ENCODE measurements around the gene HIRA. TPM values are rescaled to one million over a fixed set of nuclear protein-coding genes. Genes with fewer than 3 reads are reported as not detected.

Gene HIRA
- total and polyA plus RNA-seq, 4 donors = 4.1 to 32.5 (median 23.0) TPM

DNA sequence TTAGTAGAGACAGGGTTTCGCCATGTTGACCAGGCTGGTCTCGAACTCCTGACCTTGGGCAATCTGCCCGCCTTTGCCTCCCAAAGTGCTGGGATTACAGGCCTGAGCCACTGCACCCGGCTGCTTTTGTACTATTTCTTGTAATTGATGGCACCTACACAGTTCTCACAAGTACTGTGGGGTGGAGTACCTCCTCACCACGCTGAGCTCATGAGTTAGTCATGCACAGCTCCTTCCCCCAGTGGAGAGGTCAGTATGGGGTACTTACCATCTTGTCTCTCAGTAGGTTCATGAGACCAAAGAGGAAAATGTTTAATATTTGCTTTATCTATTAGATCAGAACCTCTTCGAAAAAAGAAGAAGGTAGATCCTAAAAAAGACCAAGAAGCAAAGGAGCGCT, 2.9 kb upstream of the HIRA start:
- H3K36me3 ChIP-seq (ENCODE audit: control insufficient read depth in 4 of 4, insufficient read depth in 3 of 4, low read depth in 1 of 4, low read length in 3 of 4) = peaks cover 3 to 16% (median 11%) of the 10 kb centered on the region in 4 donors
- H3K27ac ChIP-seq (ENCODE audit: low read depth in 1 of 2, low read length in 2 of 2) = no peak overlapping the region
- no peaks in the 10 kb centered on the region for H3K9me3 ChIP-seq (ENCODE audit: control insufficient read depth in 4 of 4, low read length in 3 of 4)
- peaks cover 0 to 24% (median 20%) of the 10 kb centered on the region in 4 donors for H3K4me1 ChIP-seq (ENCODE audit: control insufficient read depth in 4 of 4, insufficient read depth in 4 of 4, low read length in 3 of 4)
- TF ChIP-seq YY1 (IDR thresholded peaks at IDR 0.05) (no peak), FOXA2 (IDR thresholded peaks at IDR 0.05) (no peak), HNF4A (conservative IDR thresholded peaks at IDR 0.05) (no peak), RXRA (IDR thresholded peaks at IDR 0.05) (no peak), NR2F2 (IDR thresholded peaks at IDR 0.05) (no peak), HNF4G (IDR thresholded peaks at IDR 0.05) (no peak), GABPA (IDR thresholded peaks at IDR 0.05 in 1 of 2, conservative IDR thresholded peaks at IDR 0.05 in 1 of 2) (no peak), JUND (IDR thresholded peaks at IDR 0.05) (no peak), RAD21 (IDR thresholded peaks at IDR 0.05) (no peak), SP1 (IDR thresholded peaks at IDR 0.05) (no peak), EGR1 (IDR thresholded peaks at IDR 0.05; ENCODE audit: low read depth in 2 of 2) (no peak), TAF1 (conservative IDR thresholded peaks at IDR 0.05) (no peak), FOXA1 (IDR thresholded peaks at IDR 0.05) (no peak)
- TF ChIP-seq, protein P1, sequence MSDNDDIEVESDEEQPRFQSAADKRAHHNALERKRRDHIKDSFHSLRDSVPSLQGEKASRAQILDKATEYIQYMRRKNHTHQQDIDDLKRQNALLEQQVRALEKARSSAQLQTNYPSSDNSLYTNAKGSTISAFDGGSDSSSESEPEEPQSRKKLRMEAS (IDR thresholded peaks at IDR 0.05) = no peak
- TF ChIP-seq, protein P2, sequence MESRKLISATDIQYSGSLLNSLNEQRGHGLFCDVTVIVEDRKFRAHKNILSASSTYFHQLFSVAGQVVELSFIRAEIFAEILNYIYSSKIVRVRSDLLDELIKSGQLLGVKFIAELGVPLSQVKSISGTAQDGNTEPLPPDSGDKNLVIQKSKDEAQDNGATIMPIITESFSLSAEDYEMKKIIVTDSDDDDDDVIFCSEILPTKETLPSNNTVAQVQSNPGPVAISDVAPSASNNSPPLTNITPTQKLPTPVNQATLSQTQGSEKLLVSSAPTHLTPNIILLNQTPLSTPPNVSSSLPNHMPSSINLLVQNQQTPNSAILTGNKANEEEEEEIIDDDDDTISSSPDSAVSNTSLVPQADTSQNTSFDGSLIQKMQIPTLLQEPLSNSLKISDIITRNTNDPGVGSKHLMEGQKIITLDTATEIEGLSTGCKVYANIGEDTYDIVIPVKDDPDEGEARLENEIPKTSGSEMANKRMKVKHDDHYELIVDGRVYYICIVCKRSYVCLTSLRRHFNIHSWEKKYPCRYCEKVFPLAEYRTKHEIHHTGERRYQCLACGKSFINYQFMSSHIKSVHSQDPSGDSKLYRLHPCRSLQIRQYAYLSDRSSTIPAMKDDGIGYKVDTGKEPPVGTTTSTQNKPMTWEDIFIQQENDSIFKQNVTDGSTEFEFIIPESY (IDR thresholded peaks at IDR 0.05) = no peak
- TF ChIP-seq, protein P3, sequence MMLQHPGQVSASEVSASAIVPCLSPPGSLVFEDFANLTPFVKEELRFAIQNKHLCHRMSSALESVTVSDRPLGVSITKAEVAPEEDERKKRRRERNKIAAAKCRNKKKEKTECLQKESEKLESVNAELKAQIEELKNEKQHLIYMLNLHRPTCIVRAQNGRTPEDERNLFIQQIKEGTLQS (IDR thresholded peaks at IDR 0.05) = no peak
- TF ChIP-seq, protein P4, sequence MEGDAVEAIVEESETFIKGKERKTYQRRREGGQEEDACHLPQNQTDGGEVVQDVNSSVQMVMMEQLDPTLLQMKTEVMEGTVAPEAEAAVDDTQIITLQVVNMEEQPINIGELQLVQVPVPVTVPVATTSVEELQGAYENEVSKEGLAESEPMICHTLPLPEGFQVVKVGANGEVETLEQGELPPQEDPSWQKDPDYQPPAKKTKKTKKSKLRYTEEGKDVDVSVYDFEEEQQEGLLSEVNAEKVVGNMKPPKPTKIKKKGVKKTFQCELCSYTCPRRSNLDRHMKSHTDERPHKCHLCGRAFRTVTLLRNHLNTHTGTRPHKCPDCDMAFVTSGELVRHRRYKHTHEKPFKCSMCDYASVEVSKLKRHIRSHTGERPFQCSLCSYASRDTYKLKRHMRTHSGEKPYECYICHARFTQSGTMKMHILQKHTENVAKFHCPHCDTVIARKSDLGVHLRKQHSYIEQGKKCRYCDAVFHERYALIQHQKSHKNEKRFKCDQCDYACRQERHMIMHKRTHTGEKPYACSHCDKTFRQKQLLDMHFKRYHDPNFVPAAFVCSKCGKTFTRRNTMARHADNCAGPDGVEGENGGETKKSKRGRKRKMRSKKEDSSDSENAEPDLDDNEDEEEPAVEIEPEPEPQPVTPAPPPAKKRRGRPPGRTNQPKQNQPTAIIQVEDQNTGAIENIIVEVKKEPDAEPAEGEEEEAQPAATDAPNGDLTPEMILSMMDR (IDR thresholded peaks at IDR 0.05; ENCODE audit: low read depth, low read length, missing input control) = no peak
- TF ChIP-seq, protein P5, sequence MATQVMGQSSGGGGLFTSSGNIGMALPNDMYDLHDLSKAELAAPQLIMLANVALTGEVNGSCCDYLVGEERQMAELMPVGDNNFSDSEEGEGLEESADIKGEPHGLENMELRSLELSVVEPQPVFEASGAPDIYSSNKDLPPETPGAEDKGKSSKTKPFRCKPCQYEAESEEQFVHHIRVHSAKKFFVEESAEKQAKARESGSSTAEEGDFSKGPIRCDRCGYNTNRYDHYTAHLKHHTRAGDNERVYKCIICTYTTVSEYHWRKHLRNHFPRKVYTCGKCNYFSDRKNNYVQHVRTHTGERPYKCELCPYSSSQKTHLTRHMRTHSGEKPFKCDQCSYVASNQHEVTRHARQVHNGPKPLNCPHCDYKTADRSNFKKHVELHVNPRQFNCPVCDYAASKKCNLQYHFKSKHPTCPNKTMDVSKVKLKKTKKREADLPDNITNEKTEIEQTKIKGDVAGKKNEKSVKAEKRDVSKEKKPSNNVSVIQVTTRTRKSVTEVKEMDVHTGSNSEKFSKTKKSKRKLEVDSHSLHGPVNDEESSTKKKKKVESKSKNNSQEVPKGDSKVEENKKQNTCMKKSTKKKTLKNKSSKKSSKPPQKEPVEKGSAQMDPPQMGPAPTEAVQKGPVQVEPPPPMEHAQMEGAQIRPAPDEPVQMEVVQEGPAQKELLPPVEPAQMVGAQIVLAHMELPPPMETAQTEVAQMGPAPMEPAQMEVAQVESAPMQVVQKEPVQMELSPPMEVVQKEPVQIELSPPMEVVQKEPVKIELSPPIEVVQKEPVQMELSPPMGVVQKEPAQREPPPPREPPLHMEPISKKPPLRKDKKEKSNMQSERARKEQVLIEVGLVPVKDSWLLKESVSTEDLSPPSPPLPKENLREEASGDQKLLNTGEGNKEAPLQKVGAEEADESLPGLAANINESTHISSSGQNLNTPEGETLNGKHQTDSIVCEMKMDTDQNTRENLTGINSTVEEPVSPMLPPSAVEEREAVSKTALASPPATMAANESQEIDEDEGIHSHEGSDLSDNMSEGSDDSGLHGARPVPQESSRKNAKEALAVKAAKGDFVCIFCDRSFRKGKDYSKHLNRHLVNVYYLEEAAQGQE (IDR thresholded peaks at IDR 0.05) = no peak
- no peak for DNase-seq (ENCODE audit: low spot score)
- H3K9ac ChIP-seq (ENCODE audit: low read depth in 1 of 2, low read length in 2 of 2) = no peak overlapping the region
- H3K27me3 ChIP-seq (ENCODE audit: control insufficient read depth in 4 of 4, insufficient read depth in 4 of 4, low read length in 3 of 4) = no peaks in the 10 kb centered on the region
- 94% methylated on average over 7 of the region's 7 CpGs for WGBS
- no peak overlapping the region for H3K4me3 ChIP-seq (ENCODE audit: low read depth in 1 of 3, low read length in 3 of 3)
